ENCODE results near the gene CEACAM8. TPM values are rescaled to one million over a fixed set of nuclear protein-coding genes. Genes with fewer than 3 reads are reported as not detected.

The CEACAM8 gene
- total RNA-seq, 1 experiment from 2014 or later = not detected

DNA sequence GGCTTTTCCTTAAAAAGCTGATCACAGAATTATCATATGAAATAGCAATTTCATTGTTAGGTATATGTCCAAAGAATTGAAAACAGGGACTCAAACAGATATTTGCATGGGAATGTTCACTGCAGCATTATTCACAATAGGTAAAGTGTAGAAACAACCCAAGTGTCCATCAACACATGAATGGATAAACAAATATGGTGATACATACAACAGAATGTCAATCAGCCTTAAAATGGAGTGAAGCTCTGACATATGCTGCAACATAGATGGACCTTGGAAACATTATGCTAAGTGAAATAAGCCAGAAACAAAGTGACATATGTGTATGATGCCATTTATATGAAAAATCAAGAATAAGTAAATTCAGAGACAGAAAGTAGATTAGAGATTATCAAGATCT is 60.3 kb downstream of the CEACAM8 start:
- Histone ChIP-seq H4K20me1 (ENCODE audit: control insufficient read depth, insufficient read depth, insufficient read length) (no peaks in the 10 kb centered on the region), H3K18ac (ENCODE audit: insufficient read length, low read depth, low read length) (no peak overlapping the region), H3K4me2 (ENCODE audit: insufficient read depth, insufficient read length, low read length) (no peak overlapping the region), H3K27ac (ENCODE audit: insufficient read length, low read depth, low read length) (no peak overlapping the region), H3K4me1 (ENCODE audit: insufficient read depth, low read length) (no peaks in the 10 kb centered on the region; the same call in 1 of the 2 replicates), H4K8ac (replicated peaks; ENCODE audit: insufficient read length, low read depth, low read length) (no peak overlapping the region), H4K5ac (ENCODE audit: insufficient read length, low read depth, low read length) (no peak overlapping the region), H3K56ac (ENCODE audit: insufficient read length, low read depth, low read length) (no peak overlapping the region), H3K14ac (ENCODE audit: insufficient read depth, low read length) (no peak overlapping the region), H2BK20ac (ENCODE audit: low read depth, low read length, poor library complexity, severe bottlenecking) (no peak overlapping the region), H2BK12ac (ENCODE audit: insufficient read length, low read depth, low read length) (no peak overlapping the region), H3K79me2 (ENCODE audit: insufficient read depth, low read length) (no peaks in the 10 kb centered on the region), H3T11ph (ENCODE audit: low read length) (no peak overlapping the region), H3K79me1 (ENCODE audit: insufficient read depth, low read depth, low read length, poor library complexity, severe bottlenecking) (no peaks in the 10 kb centered on the region), H3K23me2 (ENCODE audit: insufficient read length, low read depth, low read length, poor library complexity, severe bottlenecking) (no peaks in the 10 kb centered on the region), H2BK120ac (ENCODE audit: low read depth, low read length, poor library complexity, severe bottlenecking) (no peak overlapping the region), H3K9me3 (ENCODE audit: control insufficient read depth, low read depth, low read length) (no peaks in the 10 kb centered on the region), H3K27me3 (ENCODE audit: insufficient read depth, low read length) (no peaks in the 10 kb centered on the region), H2BK5ac (ENCODE audit: insufficient read length, low read length) (no peak overlapping the region), H2BK15ac (ENCODE audit: low read depth, low read length) (no peak overlapping the region), H3K4ac (ENCODE audit: low read depth, low read length) (no peak overlapping the region), H4K91ac (ENCODE audit: insufficient read length, low read depth, low read length) (no peak overlapping the region), H2AK5ac (ENCODE audit: insufficient read length, low read length) (no peak overlapping the region), H3K23ac (ENCODE audit: insufficient read length, low read depth, low read length) (no peak overlapping the region), H3K9ac (ENCODE audit: extremely low read depth, insufficient read length, low read length) (no peak overlapping the region), H2AFZ (ENCODE audit: low read length) (no peak overlapping the region)
- H3K27ac Mint-ChIP-seq = no peak overlapping the region
- H3K27me3 Mint-ChIP-seq (ENCODE audit: low read depth) = peaks cover 7% of the 10 kb centered on the region
- no peak for DNase-seq
- TF ChIP-seq, protein P1, sequence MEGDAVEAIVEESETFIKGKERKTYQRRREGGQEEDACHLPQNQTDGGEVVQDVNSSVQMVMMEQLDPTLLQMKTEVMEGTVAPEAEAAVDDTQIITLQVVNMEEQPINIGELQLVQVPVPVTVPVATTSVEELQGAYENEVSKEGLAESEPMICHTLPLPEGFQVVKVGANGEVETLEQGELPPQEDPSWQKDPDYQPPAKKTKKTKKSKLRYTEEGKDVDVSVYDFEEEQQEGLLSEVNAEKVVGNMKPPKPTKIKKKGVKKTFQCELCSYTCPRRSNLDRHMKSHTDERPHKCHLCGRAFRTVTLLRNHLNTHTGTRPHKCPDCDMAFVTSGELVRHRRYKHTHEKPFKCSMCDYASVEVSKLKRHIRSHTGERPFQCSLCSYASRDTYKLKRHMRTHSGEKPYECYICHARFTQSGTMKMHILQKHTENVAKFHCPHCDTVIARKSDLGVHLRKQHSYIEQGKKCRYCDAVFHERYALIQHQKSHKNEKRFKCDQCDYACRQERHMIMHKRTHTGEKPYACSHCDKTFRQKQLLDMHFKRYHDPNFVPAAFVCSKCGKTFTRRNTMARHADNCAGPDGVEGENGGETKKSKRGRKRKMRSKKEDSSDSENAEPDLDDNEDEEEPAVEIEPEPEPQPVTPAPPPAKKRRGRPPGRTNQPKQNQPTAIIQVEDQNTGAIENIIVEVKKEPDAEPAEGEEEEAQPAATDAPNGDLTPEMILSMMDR (conservative IDR thresholded peaks at IDR 0.05) = no peak
- no peaks in the 10 kb centered on the region for H3K9me3 Mint-ChIP-seq
- H3K4me3 Mint-ChIP-seq = no peak overlapping the region
- H3K36me3 Mint-ChIP-seq (ENCODE audit: insufficient read depth in 1 of 3, low read depth in 3 of 3) = no peaks in the 10 kb centered on the region; a peak in 1 of 7 replicates
- H3K4me1 Mint-ChIP-seq = peaks cover 18 to 22% of the 10 kb centered on the region in 2 experiments

Measured in H9 (cell line).